SK-N-SH (cell line): Measurements from ENCODE around the gene TTC21B. TPM values are rescaled to one million over a fixed set of nuclear protein-coding genes. Genes with fewer than 3 reads are reported as not detected.
"Not testable (repeated sequence)": the region's sequence is repeated elsewhere in the genome, so short reads cannot be mapped to it uniquely, and the experiment has no call there.

Experiments used
- CTCF ChIA-PET: fragments of 300-600, 350-600 bp; formaldehyde crosslinking; extraction: SDS; loops from one replicate; lab custom pipeline; 2021; lab: Yijun Ruan, JAX
- POLR2A ChIA-PET: fragments of 350-600 bp; sonication (Branson Sonifier 250); formaldehyde crosslinking; extraction: SDS; loops from one replicate; lab custom pipeline; 2020; ENCODE audit warnings: antibody characterized with exemption, inconsistent platforms; lab: Yijun Ruan, JAX
- DNase-seq: peaks from one replicate; pipeline ENCODE4 v3.0.0; 2012
- H2AFZ ChIP-seq: fragments of 200-600 bp; sonication (generic); 2 replicates; pipeline ENCODE4 v1.8.1; 2016; ENCODE audit warnings: antibody characterized with exemption, mild to moderate bottlenecking, low read depth
- H3F3A ChIP-seq: fragments of 200-600 bp; sonication (generic); replicated peaks from 2 replicates; pipeline ENCODE3; 2016; ENCODE audit warnings: antibody characterized with exemption, mild to moderate bottlenecking; ENCODE audit not compliant: insufficient read depth
- H3K27ac ChIP-seq, 2 experiments: fragments of 200-500 bp in 1 of 2; fragments of 200-600 bp in 1 of 2; sonication (Bioruptor generic) in 1 of 2; sonication (generic), shearing (Covaris generic) in 1 of 2; 2 replicates each; pipeline versions ENCODE4 v1.5.1 to v1.6.1; 2014 to 2016; ENCODE audit warnings: low read depth in 2 of 2, inconsistent platforms in 1 of 2, low read length in 1 of 2, mild to moderate bottlenecking in 1 of 2, mixed read lengths in 1 of 2
- H3K27me3 ChIP-seq: fragments of 200-600 bp; sonication (generic), shearing (Covaris generic); 2 replicates; pipeline ENCODE4 v1.6.1; 2016; ENCODE audit warnings: mixed run types; ENCODE audit not compliant: insufficient read depth
- H3K36me3 ChIP-seq, 2 experiments: fragments of 200-500 bp in 1 of 2; fragments of 200-600 bp in 1 of 2; sonication (Bioruptor generic) in 1 of 2; sonication (generic) in 1 of 2; replicated peaks in 1 of 2; 2 replicates each; pipeline versions ENCODE3 to v1.5.1; 2014 to 2016; ENCODE audit warnings: low read length in 1 of 2, mild to moderate bottlenecking in 1 of 2; ENCODE audit not compliant: insufficient read depth in 2 of 2, control insufficient read depth in 1 of 2
- H3K4me1 ChIP-seq, 2 experiments: fragments of 200-500 bp in 1 of 2; fragments of 200-600 bp in 1 of 2; sonication (Bioruptor generic) in 1 of 2; sonication (generic), shearing (Covaris generic) in 1 of 2; 2 replicates each; pipeline versions ENCODE4 v1.5.1 to v1.6.1; 2014 to 2016; ENCODE audit warnings: low read depth in 1 of 2, low read length in 1 of 2, mixed run types in 1 of 2; ENCODE audit not compliant: insufficient read depth in 2 of 2, control insufficient read depth in 1 of 2
- H3K4me2 ChIP-seq: fragments of 200-600 bp; sonication (generic), shearing (Covaris generic); 2 replicates; pipeline ENCODE4 v1.6.1; 2017; ENCODE audit warnings: mixed run types
- H3K4me3 ChIP-seq, 2 experiments: fragments of 200-500 bp in 1 of 2; fragments of 200-600 bp in 1 of 2; sonication (Bioruptor generic) in 1 of 2; sonication (generic), shearing (Covaris generic) in 1 of 2; 2 replicates each; pipeline versions ENCODE4 v1.5.1 to v1.8.1; 2014 to 2016; ENCODE audit warnings: low read depth in 2 of 2, inconsistent platforms in 1 of 2, low read length in 1 of 2, mild to moderate bottlenecking in 1 of 2, mixed read lengths in 1 of 2, moderate library complexity in 1 of 2
- H3K79me2 ChIP-seq: fragments of 200-600 bp; sonication (generic); 2 replicates; pipeline ENCODE4 v1.8.1; 2017; ENCODE audit warnings: mild to moderate bottlenecking; ENCODE audit not compliant: insufficient read depth
- H3K9ac ChIP-seq: fragments of 200-600 bp; sonication (generic); 2 replicates; pipeline ENCODE4 v1.6.1; 2017; ENCODE audit warnings: mixed run types
- H3K9me2 ChIP-seq: fragments of 200-600 bp; sonication (generic); 2 replicates; pipeline ENCODE4 v1.6.1; 2017; ENCODE audit warnings: mixed run types
- H3K9me3 ChIP-seq: fragments of 200-600 bp; sonication (generic); 2 replicates; pipeline ENCODE4 v1.6.1; 2017; ENCODE audit warnings: mixed run types, mild to moderate bottlenecking, moderate library complexity
- H4K20me1 ChIP-seq: fragments of 200-600 bp; sonication (generic); 2 replicates; pipeline ENCODE4 v1.6.1; 2017; ENCODE audit warnings: mild to moderate bottlenecking, mixed run types; ENCODE audit not compliant: insufficient read depth
- ELF1 ChIP-seq: IDR thresholded peaks from 2 replicates; pipeline ENCODE4 v1.4.0; 2012
- EP300 ChIP-seq, 2 experiments: IDR thresholded peaks; 2 replicates each; pipeline versions ENCODE4 v1.4.0 to v1.6.1; 2012; ENCODE audit warnings: borderline replicate concordance in 1 of 2, low read depth in 1 of 2, low read length in 1 of 2
- FOSL2 ChIP-seq: IDR thresholded peaks from 2 replicates; pipeline ENCODE4 v1.4.0; 2012; ENCODE audit warnings: low read depth, mild to moderate bottlenecking, moderate library complexity, borderline replicate concordance
- FOXM1 ChIP-seq: IDR thresholded peaks from 2 replicates; pipeline ENCODE4 v1.4.0; 2012; ENCODE audit warnings: low read depth, mild to moderate bottlenecking
- GATA2 ChIP-seq: sonication (generic); formaldehyde crosslinking; IDR thresholded peaks from 2 replicates; pipeline ENCODE4 v1.5.0; 2020; ENCODE audit warnings: mild to moderate bottlenecking, missing genetic modification reagents
- MXI1 ChIP-seq: IDR thresholded peaks from 2 replicates; pipeline ENCODE4 v1.6.1; 2012; ENCODE audit warnings: mild to moderate bottlenecking, low read depth, low read length, improper control_type of control experiment
- PBX3 ChIP-seq: IDR thresholded peaks from 2 replicates; pipeline ENCODE4; 2012
- RCOR1 ChIP-seq: fragments of 150-350 bp; IDR thresholded peaks from 2 replicates; pipeline ENCODE4 v1.6.1; 2017; ENCODE audit warnings: antibody characterized with exemption, low read length
- RFX5 ChIP-seq: IDR thresholded peaks from 2 replicates; pipeline ENCODE4 v1.6.1; 2012; ENCODE audit warnings: mild to moderate bottlenecking, improper control_type of control experiment, low read length
- TAF1 ChIP-seq: IDR thresholded peaks from 2 replicates; pipeline ENCODE4 v1.6.1; 2012; ENCODE audit warnings: low read depth, mild to moderate bottlenecking, low read length, moderate library complexity, borderline replicate concordance
- TEAD4 ChIP-seq: IDR thresholded peaks from 2 replicates; pipeline ENCODE4 v1.4.0; 2012; ENCODE audit warnings: mild to moderate bottlenecking, borderline replicate concordance; ENCODE audit not compliant: insufficient read depth
- WGBS: methylation state at CpG from one replicate; pipeline ENCODE4 v1.1.6; 2017; ENCODE audit warnings: low lambda C conversion rate; 5-methylcytosine and 5-hydroxymethylcytosine counted together
- polyA plus RNA-seq, 3 experiments: library from polyadenylated mRNA; depleted of rRNA; stranded (reverse); fragments of >200 nt; gene quantifications; 2 replicates each; pipeline ENCODE4 v1.2.3, GENCODE V29; 2012

TTC21B gene
- polyA plus RNA-seq, 1 of the 3 experiments (the other 2 are of a cell fraction), result 10.1 TPM

- TF ChIP-seq GATA2 (CRISPR knock-in tag) (no peak), TAF1 (no peak), TEAD4 (no peak), ELF1 (no peak), RCOR1 (peak; percentile 36; the same call in 1 of the 2 replicates), FOXM1 (no peak), PBX3 (no peak), EP300 (IDR thresholded peaks at IDR 0.05; ENCODE audit: borderline replicate concordance in 1 of 2, low read depth in 1 of 2, low read length in 1 of 2) (no peak), FOSL2 (no peak), RFX5 (peak; percentile 43; the same call in 1 of the 2 replicates), MXI1 (peak; percentile 56; the same call in 1 of the 2 replicates)
- CTCF ChIA-PET, result interaction anchor here (0.6 to 2.3 kb wide), 3 partner anchors 10 to 167 kb away, joined by 3 to 23 read pairs (median 4); no protein-coding TSS in a partner anchor
- 78% methylated on average over 5 of the region's 5 CpGs for WGBS
- peaks cover 0 to 13% of the 10 kb centered on the region in 2 experiments; a peak in 2 of 4 replicates for H3K4me1 ChIP-seq
- H3K4me3 ChIP-seq, result no peak overlapping the region; a peak in 1 of 4 replicates
- H4K20me1 ChIP-seq, result no peaks in the 10 kb centered on the region
- H3F3A ChIP-seq, result no peaks in the 10 kb centered on the region
- no peaks in the 10 kb centered on the region for H3K27me3 ChIP-seq
- DNase-seq, result peak; percentile 47
- peak overlapping the region in 1 of 2 experiments; percentile 69; a peak in 2 of 4 replicates for H3K27ac ChIP-seq
- no peaks in the 10 kb centered on the region for H3K9me3 ChIP-seq
- H3K4me2 ChIP-seq, result no peak overlapping the region
- H3K79me2 ChIP-seq, result no peaks in the 10 kb centered on the region
- no peak overlapping the region for H3K9ac ChIP-seq
- POLR2A ChIA-PET, result no interaction called here
- no peak overlapping the region for H2AFZ ChIP-seq
- H3K9me2 ChIP-seq, result no peaks in the 10 kb centered on the region
- no peaks in the 10 kb centered on the region for H3K36me3 ChIP-seq
These were observed 89.7 kb downstream of the TTC21B start for GRCh38 chr2:165863810-165864261.

DNA sequence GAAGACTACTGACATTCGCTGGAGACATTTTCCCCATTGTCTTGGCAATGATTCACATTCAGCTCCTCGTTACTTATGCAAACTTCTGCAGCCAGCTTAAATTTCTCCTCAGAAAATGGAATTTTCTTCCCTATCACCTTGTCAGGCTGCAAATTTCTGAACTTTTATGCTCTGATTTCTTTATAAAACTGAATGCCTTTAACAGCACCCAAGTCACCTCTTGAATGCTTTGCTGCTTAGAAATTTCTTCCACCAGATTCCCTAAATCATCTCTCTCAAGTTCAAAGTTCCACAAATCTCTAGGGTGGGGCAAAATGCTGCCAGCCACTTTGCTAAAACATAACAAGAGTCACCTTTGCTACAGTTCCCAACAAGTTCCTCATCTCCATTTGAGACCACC, 92.5 kb downstream of the TTC21B start:
- DNase-seq, H3K9me3 ChIP-seq, H3K36me3 ChIP-seq, H3K27me3 ChIP-seq, H3K4me1 ChIP-seq, H2AFZ ChIP-seq, H3F3A ChIP-seq, H3K9ac ChIP-seq, H3K4me2 ChIP-seq, H3K79me2 ChIP-seq, H3K27ac ChIP-seq, POLR2A ChIA-PET, H4K20me1 ChIP-seq, H3K9me2 ChIP-seq, H3K4me3 ChIP-seq: not testable (repeated sequence)
- CTCF ChIA-PET, result interaction anchor here (0.9 to 3.5 kb wide), 2 partner anchors 14 to 17 kb away, joined by 3 to 11 read pairs; no protein-coding TSS in a partner anchor
- WGBS, result 94% methylated on average over 2 of the region's 2 CpGs

DNA sequence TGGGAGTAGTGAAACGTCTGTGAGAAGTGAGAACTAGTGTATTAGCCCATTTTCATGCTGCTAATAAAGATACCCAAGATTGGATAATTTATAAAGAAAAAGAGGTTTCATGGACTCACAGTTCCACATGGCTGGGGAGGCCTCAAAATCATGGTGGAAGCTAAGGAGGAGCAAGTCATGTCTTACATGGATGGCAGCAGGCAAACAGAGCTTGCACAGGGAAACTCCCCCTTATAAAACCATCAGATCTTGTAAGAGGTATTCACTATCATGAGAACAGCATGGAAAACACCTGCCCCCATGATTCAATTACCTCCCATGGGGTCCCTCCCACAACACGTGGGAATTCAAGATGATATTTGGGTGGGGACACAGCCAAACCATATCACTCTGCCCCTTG, 93.9 kb downstream of the TTC21B start:
- POLR2A ChIA-PET, H3K36me3 ChIP-seq, H3K9me3 ChIP-seq, H3K4me3 ChIP-seq, H3K4me2 ChIP-seq, H2AFZ ChIP-seq, H4K20me1 ChIP-seq, DNase-seq, H3K79me2 ChIP-seq, H3K4me1 ChIP-seq, H3K27ac ChIP-seq, H3F3A ChIP-seq, H3K9me2 ChIP-seq, H3K9ac ChIP-seq, H3K27me3 ChIP-seq: not testable (repeated sequence)
- WGBS, result 71% methylated on average over 2 of the region's 2 CpGs
- CTCF ChIA-PET, result interaction anchor here (0.6 to 3.5 kb wide), 2 partner anchors 15 to 1017 kb away, joined by 3 to 11 read pairs; no protein-coding TSS in a partner anchor
